A549 (cell line): Measurements from ENCODE around the gene GATA2. TPM values are rescaled to one million over a fixed set of nuclear protein-coding genes. Genes with fewer than 3 reads are reported as not detected.

Experiments
- ATAC-seq, 2 experiments: fragments of 200-7000 bp in 1 of 2; fragments of >200 bp in 1 of 2; cut with Nextera tagmentation in 1 of 2; cut with Tn5 transposase in 1 of 2; 3 replicates each; pipeline versions ENCODE4 v1.8.0 to v1.9.1; 2018 to 2020; ENCODE audit warnings: mild to moderate bottlenecking in 1 of 2, moderate library complexity in 1 of 2
- CTCF ChIA-PET: fragments of 300-600 bp; sonication (Branson Sonifier 250); formaldehyde crosslinking; extraction: SDS; loops from one replicate; lab custom pipeline; 2021; ENCODE audit warnings: antibody characterized with exemption, inconsistent platforms; lab: Yijun Ruan, JAX
- POLR2A ChIA-PET: fragments of 350-600 bp; formaldehyde crosslinking; extraction: SDS; loops from one replicate; lab custom pipeline; 2021; ENCODE audit warnings: antibody characterized with exemption, inconsistent platforms; lab: Yijun Ruan, JAX
- DNase-seq, 2 experiments: peaks; one replicate each; pipeline versions ENCODE4 v3.0.0 to v3.0.0-alpha.2; 2011 to 2016; ENCODE audit warnings: low read depth in 1 of 2, low spot score in 1 of 2
- FAIRE-seq: peaks from 2 replicates; lab custom pipeline; 2011; peaks lifted over from hg19 to GRCh38; lab: Jason Lieb, UNC
- H3K27ac ChIP-seq, 2 experiments: fragments of >200 bp; sonication (Bioruptor Twin); formaldehyde crosslinking; 3 replicates each; pipeline ENCODE4 v1.5.1; 2016 to 2017
- H3K4me1 ChIP-seq: fragments of >200 bp; sonication (Bioruptor Twin); formaldehyde crosslinking; 3 replicates; pipeline ENCODE4 v1.6.1; 2016
- H3K4me2 ChIP-seq: fragments of >200 bp; sonication (Bioruptor Twin); formaldehyde crosslinking; 3 replicates; pipeline ENCODE4 v1.6.1; 2016
- H3K4me3 ChIP-seq: fragments of >200 bp; sonication (Bioruptor Twin); formaldehyde crosslinking; 3 replicates; pipeline ENCODE4 v1.5.1; 2016
- H3K9me3 ChIP-seq: fragments of >200 bp; sonication (Bioruptor Twin); formaldehyde crosslinking; 3 replicates; pipeline ENCODE4 v1.6.1; 2016
- BHLHE40 ChIP-seq: IDR thresholded peaks from 2 replicates; pipeline ENCODE4 v1.6.1; 2012; ENCODE audit warnings: low read depth, low read length, inconsistent platforms
- CBX2 ChIP-seq: fragments of 200-600 bp; sonication (generic); IDR thresholded peaks from 2 replicates; pipeline ENCODE4 v1.6.1; 2016; ENCODE audit warnings: low read depth, mild to moderate bottlenecking, borderline replicate concordance
- CHD4 ChIP-seq: fragments of 200-600 bp; sonication (generic); IDR thresholded peaks from 2 replicates; pipeline ENCODE4 v1.6.1; 2016; ENCODE audit warnings: antibody characterized with exemption, mild to moderate bottlenecking, borderline replicate concordance
- ESRRA ChIP-seq: fragments of 150-350 bp; IDR thresholded peaks from 2 replicates; pipeline ENCODE4 v1.6.1; 2014; ENCODE audit warnings: mild to moderate bottlenecking, low read length, borderline replicate concordance
- FOSL2 ChIP-seq, 2 experiments: fragments of 450-650 bp in 1 of 2; fragments of >200 bp in 1 of 2; sonication (Bioruptor Twin) in 1 of 2; formaldehyde crosslinking; IDR thresholded peaks; 2 replicates each; pipeline versions ENCODE4 v1.5.0 to v1.6.1; 2016 to 2020; ENCODE audit warnings: mild to moderate bottlenecking in 1 of 2, moderate library complexity in 1 of 2
- GATA3 ChIP-seq: IDR thresholded peaks from 2 replicates; pipeline ENCODE4 v1.6.1; 2012; ENCODE audit warnings: borderline replicate concordance
- HOXB13 ChIP-seq: fragments of 250-450 bp; sonication (Bioruptor Pico); IDR thresholded peaks from 2 replicates; pipeline ENCODE4 v1.5.0; 2020; ENCODE audit warnings: low read depth, mild to moderate bottlenecking, moderate library complexity
- JUN ChIP-seq, 2 experiments: fragments of >200 bp; sonication (Bioruptor Twin); formaldehyde crosslinking; IDR thresholded peaks; 2 replicates in 1 of 2; 3 replicates in 1 of 2; pipeline ENCODE4 v1.6.1; 2016 to 2017
- NPAS2 ChIP-seq: fragments of 250-450 bp; sonication (Bioruptor Pico); IDR thresholded peaks from 2 replicates; pipeline ENCODE4 v1.8.0; 2022; ENCODE audit warnings: mild to moderate bottlenecking, moderate library complexity, borderline replicate concordance
- NR3C1 ChIP-seq: fragments of >200 bp; sonication (Bioruptor Twin); formaldehyde crosslinking; IDR thresholded peaks from 3 replicates; pipeline ENCODE4 v1.6.1; 2017
- POLR2AphosphoS2 ChIP-seq: conservative IDR thresholded peaks from 2 replicates; pipeline ENCODE4 v1.6.1; 2012; ENCODE audit warnings: low read length, improper control_type of control experiment, inconsistent platforms
- SMC3 ChIP-seq: fragments of >200 bp; sonication (Bioruptor Twin); formaldehyde crosslinking; IDR thresholded peaks from 3 replicates; pipeline ENCODE4 v1.6.1; 2018; ENCODE audit warnings: inconsistent platforms
- SREBF2 ChIP-seq: fragments of 450-650 bp; IDR thresholded peaks from 2 replicates; pipeline ENCODE4 v1.6.1; 2014; ENCODE audit warnings: mild to moderate bottlenecking, moderate library complexity
- TP53 ChIP-seq: fragments of 250-450 bp; sonication (Bioruptor Pico); IDR thresholded peaks from 2 replicates; pipeline ENCODE4 v1.5.0; 2021; ENCODE audit warnings: mild to moderate bottlenecking, moderate library complexity
- ZC3H11A ChIP-seq: fragments of 450-650 bp; IDR thresholded peaks from 2 replicates; pipeline ENCODE4 v1.6.1; 2014; ENCODE audit warnings: antibody characterized with exemption, mild to moderate bottlenecking
- ZFP36 ChIP-seq: fragments of 450-650 bp; IDR thresholded peaks from 2 replicates; pipeline ENCODE4 v1.6.1; 2014; ENCODE audit warnings: borderline replicate concordance; ENCODE audit not compliant: partially characterized antibody
- ZSCAN20 ChIP-seq: fragments of 250-450 bp; sonication (Bioruptor Pico); IDR thresholded peaks from 2 replicates; pipeline ENCODE4 v1.8.0; 2022; ENCODE audit warnings: mild to moderate bottlenecking, moderate library complexity
- WGBS: methylation state at CpG from one replicate; pipeline ENCODE4 v1.1.6; 2017; ENCODE audit errors: missing lambda C conversion rate; 5-methylcytosine and 5-hydroxymethylcytosine counted together
- polyA plus RNA-seq, 4 experiments: library from polyadenylated mRNA; depleted of rRNA in 3 of 4; stranded (reverse); fragments of >200 nt; fragmentation: RNase III in 1 of 4; extraction: RNeasy Plus Mini Kit Qiagen cat#74134 plus additional on column Dnase treatment in 1 of 4; gene quantifications; 2 replicates in 3 of 4; 3 replicates in 1 of 4; pipeline ENCODE4 v1.2.3, GENCODE V29; 2011 to 2017
- TF ChIP-seq, protein P1 (sequence below): fragments of 250-450 bp; sonication (Bioruptor Pico); IDR thresholded peaks from 2 replicates; pipeline ENCODE4 v1.5.0; 2021; ENCODE audit warnings: mild to moderate bottlenecking, moderate library complexity, borderline replicate concordance
- TF ChIP-seq, protein P2 (sequence below): fragments of 250-450 bp; sonication (Bioruptor Pico); IDR thresholded peaks from 2 replicates; pipeline ENCODE4 v1.5.0; 2020; ENCODE audit warnings: low read depth, mild to moderate bottlenecking, moderate library complexity
- TF ChIP-seq, protein P3 (sequence below): fragments of >200 bp; sonication (Bioruptor Twin); formaldehyde crosslinking; IDR thresholded peaks from 2 replicates; pipeline ENCODE4 v1.6.1; 2016
- TF ChIP-seq, protein P4 (sequence below): fragments of 200-600 bp; sonication (generic); IDR thresholded peaks from 2 replicates; pipeline ENCODE4 v1.6.1; 2016; ENCODE audit warnings: antibody characterized with exemption, mild to moderate bottlenecking, moderate library complexity
- TF ChIP-seq, protein P5 (sequence below): fragments of 150-350 bp; IDR thresholded peaks from 2 replicates; pipeline ENCODE4 v1.6.1; 2014; ENCODE audit warnings: low read depth, mild to moderate bottlenecking, low read length

Gene GATA2
- polyA plus RNA-seq, 2 of the 4 experiments (the other 2 are of a cell fraction) = 0.68 to 4.9 TPM

DNA sequence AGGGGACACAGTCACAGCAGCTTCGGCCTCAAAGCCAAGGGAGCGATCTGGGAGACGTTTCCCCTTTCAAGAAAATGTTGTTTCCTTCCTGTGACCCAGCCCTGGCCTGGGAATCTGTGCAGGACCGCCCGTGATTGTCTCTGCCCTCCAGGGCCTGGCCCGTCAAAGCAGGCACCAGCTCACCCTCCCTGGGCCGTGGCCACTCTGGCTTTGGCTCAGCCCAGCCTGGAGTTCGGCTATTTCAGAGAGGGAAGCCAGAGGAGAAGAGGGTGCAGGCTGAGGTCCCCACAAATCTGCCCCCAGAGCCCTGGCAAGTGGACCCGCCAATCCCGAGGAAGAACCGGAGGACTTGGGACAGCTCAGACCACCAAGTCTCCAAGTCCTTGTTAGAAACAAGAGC lies 12.7 kb downstream of the GATA2 start:
- CTCF ChIA-PET = no interaction called here
- H3K27ac ChIP-seq = no peak overlapping the region
- TF ChIP-seq, protein P1, sequence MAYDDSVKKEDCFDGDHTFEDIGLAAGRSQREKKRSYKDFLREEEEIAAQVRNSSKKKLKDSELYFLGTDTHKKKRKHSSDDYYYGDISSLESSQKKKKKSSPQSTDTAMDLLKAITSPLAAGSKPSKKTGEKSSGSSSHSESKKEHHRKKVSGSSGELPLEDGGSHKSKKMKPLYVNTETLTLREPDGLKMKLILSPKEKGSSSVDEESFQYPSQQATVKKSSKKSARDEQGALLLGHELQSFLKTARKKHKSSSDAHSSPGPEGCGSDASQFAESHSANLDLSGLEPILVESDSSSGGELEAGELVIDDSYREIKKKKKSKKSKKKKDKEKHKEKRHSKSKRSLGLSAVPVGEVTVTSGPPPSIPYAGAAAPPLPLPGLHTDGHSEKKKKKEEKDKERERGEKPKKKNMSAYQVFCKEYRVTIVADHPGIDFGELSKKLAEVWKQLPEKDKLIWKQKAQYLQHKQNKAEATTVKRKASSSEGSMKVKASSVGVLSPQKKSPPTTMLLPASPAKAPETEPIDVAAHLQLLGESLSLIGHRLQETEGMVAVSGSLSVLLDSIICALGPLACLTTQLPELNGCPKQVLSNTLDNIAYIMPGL (CRISPR knock-in tag) = no peak
- TF ChIP-seq NR3C1 (no peak), FOSL2 (IDR thresholded peaks at IDR 0.05) (no peak), FOSL2 (CRISPR knock-in tag; IDR thresholded peaks at IDR 0.05) (no peak), NPAS2 (CRISPR knock-in tag) (no peak), ZSCAN20 (CRISPR knock-in tag) (no peak), CBX2 (no peak), SREBF2 (no peak), CHD4 (no peak), GATA3 (no peak)
- TF ChIP-seq, protein P2, sequence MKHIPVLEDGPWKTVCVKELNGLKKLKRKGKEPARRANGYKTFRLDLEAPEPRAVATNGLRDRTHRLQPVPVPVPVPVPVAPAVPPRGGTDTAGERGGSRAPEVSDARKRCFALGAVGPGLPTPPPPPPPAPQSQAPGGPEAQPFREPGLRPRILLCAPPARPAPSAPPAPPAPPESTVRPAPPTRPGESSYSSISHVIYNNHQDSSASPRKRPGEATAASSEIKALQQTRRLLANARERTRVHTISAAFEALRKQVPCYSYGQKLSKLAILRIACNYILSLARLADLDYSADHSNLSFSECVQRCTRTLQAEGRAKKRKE (CRISPR knock-in tag) = no peak
- TF ChIP-seq, protein P3, sequence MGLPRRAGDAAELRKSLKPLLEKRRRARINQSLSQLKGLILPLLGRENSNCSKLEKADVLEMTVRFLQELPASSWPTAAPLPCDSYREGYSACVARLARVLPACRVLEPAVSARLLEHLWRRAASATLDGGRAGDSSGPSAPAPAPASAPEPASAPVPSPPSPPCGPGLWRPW = no peak
- TF ChIP-seq, all 56 proteins: peak for 0
- Histone ChIP-seq H3K4me2 (no peak overlapping the region), H3K4me1 (0 out of 3 replicates have a peak, but pooled peaks cover 10% of the 10 kb centered on the region), H3K4me3 (no peak overlapping the region), H3K9me3 (no peaks in the 10 kb centered on the region)
- POLR2A ChIA-PET = no interaction called here
- no peak for ATAC-seq
- no peak for FAIRE-seq
- 91% methylated on average over 9 of the region's 11 CpGs for WGBS
- no peak for DNase-seq

DNA sequence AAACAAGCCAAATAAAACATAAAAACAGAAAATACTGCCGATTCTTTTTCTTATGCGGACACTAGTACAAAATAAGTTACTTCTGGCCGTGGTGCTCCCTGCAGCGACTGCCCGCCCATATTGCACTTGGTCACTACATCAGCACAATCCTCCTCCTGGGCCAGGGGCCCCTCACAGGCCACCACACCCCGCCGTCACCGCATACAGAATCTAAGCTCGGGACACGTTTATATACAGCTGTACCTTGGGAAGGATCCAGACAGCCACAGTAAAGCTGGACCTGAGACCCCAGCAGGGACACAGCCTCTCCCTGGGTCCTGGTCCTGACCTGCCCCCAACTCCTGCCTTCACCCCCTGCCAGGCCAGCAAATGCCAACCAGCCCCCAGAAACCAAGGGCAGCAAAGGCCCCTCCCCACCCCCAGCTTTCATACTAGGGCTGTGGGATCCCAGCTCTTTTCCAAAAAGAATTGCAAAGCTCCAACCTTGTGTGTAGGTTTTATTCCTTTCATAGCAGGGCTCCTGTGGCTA lies 13.4 kb downstream of the GATA2 start:
- no peak overlapping the region for H3K27ac ChIP-seq
- ATAC-seq (no peak), DNase-seq (no peak), FAIRE-seq (no peak)
- no peak overlapping the region for H3K4me2 ChIP-seq
- POLR2A ChIA-PET = no interaction called here
- TF ChIP-seq ESRRA (no peak), ZSCAN20 (CRISPR knock-in tag) (no peak), HOXB13 (CRISPR knock-in tag) (no peak)
- H3K4me3 ChIP-seq = no peak overlapping the region
- CTCF ChIA-PET = no interaction called here
- H3K9me3 ChIP-seq = no peaks in the 10 kb centered on the region
- H3K4me1 ChIP-seq = 0 out of 3 replicates have a peak, but pooled peaks cover 10% of the 10 kb centered on the region
- 87% methylated on average over 9 of the region's 10 CpGs for WGBS

DNA sequence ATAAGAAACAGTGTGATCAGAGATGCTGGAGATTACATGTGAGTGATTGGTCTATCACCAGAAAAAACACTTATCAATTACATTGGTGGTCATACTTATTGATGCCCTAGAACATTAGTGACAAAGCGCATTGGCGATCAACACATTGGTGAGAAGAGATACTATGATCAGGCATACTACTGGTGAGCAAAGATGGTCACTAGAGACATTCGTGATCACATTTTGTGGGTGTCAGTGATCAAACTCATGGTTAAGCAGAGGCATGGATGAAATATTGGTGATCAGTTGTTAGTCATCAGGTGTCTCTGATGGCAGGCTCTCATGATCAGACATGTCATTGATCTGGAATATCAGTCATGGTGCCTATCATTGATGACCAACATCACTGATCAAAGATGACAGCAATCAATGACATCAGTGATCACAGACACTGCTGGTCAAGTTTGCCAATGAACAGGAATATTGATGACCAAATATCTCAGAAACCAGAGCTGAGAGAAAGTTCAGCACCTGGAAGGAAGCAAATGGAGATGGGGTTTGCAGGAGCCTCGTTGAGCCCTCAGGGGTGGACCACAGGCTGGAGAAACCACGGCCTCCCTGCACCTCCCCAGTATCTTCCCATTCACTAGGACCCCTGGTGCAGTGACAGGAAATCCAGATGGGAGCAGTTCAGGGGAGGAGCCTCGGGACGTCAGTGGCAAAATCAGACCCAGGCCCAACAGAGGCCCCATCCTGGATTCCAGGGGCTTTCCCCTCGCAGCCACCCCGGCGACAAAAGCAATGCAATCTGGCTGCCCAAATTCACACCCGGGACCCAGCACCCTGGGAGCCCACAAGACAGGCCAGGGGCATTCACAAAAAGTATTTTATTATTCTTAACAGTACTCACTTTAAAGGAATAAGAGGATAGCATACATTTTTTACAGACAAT lies 14.2 kb downstream of the GATA2 start:
- WGBS = 86% methylated on average over 11 of the region's 11 CpGs
- POLR2A ChIA-PET = no interaction called here
- no peak overlapping the region for H3K4me2 ChIP-seq
- CTCF ChIA-PET = no interaction called here
- 0 out of 3 replicates have a peak, but pooled peaks cover 10% of the 10 kb centered on the region for H3K4me1 ChIP-seq
- ATAC-seq (no peak), DNase-seq (no peak), FAIRE-seq (no peak)
- no peak overlapping the region for H3K27ac ChIP-seq
- H3K9me3 ChIP-seq = no peaks in the 10 kb centered on the region
- no peak overlapping the region for H3K4me3 ChIP-seq
- TF ChIP-seq SMC3 (no peak), ZFP36 (no peak), POLR2AphosphoS2 (no peak), FOSL2 (IDR thresholded peaks at IDR 0.05) (no peak), FOSL2 (CRISPR knock-in tag; IDR thresholded peaks at IDR 0.05) (no peak), ZC3H11A (no peak), JUN (IDR thresholded peaks at IDR 0.05) (no peak), TP53 (CRISPR knock-in tag) (no peak), BHLHE40 (no peak)
- TF ChIP-seq, protein P2 (CRISPR knock-in tag) = no peak
- TF ChIP-seq, protein P4, sequence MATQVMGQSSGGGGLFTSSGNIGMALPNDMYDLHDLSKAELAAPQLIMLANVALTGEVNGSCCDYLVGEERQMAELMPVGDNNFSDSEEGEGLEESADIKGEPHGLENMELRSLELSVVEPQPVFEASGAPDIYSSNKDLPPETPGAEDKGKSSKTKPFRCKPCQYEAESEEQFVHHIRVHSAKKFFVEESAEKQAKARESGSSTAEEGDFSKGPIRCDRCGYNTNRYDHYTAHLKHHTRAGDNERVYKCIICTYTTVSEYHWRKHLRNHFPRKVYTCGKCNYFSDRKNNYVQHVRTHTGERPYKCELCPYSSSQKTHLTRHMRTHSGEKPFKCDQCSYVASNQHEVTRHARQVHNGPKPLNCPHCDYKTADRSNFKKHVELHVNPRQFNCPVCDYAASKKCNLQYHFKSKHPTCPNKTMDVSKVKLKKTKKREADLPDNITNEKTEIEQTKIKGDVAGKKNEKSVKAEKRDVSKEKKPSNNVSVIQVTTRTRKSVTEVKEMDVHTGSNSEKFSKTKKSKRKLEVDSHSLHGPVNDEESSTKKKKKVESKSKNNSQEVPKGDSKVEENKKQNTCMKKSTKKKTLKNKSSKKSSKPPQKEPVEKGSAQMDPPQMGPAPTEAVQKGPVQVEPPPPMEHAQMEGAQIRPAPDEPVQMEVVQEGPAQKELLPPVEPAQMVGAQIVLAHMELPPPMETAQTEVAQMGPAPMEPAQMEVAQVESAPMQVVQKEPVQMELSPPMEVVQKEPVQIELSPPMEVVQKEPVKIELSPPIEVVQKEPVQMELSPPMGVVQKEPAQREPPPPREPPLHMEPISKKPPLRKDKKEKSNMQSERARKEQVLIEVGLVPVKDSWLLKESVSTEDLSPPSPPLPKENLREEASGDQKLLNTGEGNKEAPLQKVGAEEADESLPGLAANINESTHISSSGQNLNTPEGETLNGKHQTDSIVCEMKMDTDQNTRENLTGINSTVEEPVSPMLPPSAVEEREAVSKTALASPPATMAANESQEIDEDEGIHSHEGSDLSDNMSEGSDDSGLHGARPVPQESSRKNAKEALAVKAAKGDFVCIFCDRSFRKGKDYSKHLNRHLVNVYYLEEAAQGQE = no peak
- TF ChIP-seq, protein P5, sequence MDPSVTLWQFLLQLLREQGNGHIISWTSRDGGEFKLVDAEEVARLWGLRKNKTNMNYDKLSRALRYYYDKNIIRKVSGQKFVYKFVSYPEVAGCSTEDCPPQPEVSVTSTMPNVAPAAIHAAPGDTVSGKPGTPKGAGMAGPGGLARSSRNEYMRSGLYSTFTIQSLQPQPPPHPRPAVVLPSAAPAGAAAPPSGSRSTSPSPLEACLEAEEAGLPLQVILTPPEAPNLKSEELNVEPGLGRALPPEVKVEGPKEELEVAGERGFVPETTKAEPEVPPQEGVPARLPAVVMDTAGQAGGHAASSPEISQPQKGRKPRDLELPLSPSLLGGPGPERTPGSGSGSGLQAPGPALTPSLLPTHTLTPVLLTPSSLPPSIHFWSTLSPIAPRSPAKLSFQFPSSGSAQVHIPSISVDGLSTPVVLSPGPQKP = no peak
